PFSK-1 (cell line): ENCODE measurements around the gene CDKL1.

ENCODE experiments used
- FOXP2 ChIP-seq: optimal IDR thresholded peaks from 2 replicates; pipeline ENCODE3; 2011; ENCODE audit warnings: borderline replicate concordance, control low read depth, inconsistent platforms; ENCODE audit not compliant: insufficient read depth; ENCODE audit errors: extremely low read length, extremely low read depth
- POLR2AphosphoS5 ChIP-seq: IDR thresholded peaks from 2 replicates; pipeline ENCODE4 v1.6.1; 2012; ENCODE audit warnings: low read depth, mild to moderate bottlenecking, control low read depth, low read length, moderate library complexity
- REST ChIP-seq, 2 experiments: IDR thresholded peaks; 2 replicates each; pipeline versions ENCODE4 v1.6.1 to v1.8.0; 2011 to 2012; ENCODE audit warnings: low read depth in 2 of 2, low read length in 2 of 2, control low read depth in 1 of 2, inconsistent platforms in 1 of 2, mild to moderate bottlenecking in 1 of 2, moderate library complexity in 1 of 2; ENCODE audit not compliant: insufficient read depth in 1 of 2
- SIN3A ChIP-seq: IDR thresholded peaks from 2 replicates; pipeline ENCODE4 v1.6.1; 2012; ENCODE audit warnings: mild to moderate bottlenecking, low read length, moderate library complexity, borderline replicate concordance; ENCODE audit not compliant: insufficient read depth
- TAF1 ChIP-seq: IDR thresholded peaks from 2 replicates; pipeline ENCODE4 v1.6.1; 2012; ENCODE audit warnings: low read length, control low read depth, borderline replicate concordance; ENCODE audit not compliant: insufficient read depth

The CDKL1 gene

GRCh38 chr14:50331596-50331995 is 65.1 kb downstream of the CDKL1 start:
- TF ChIP-seq TAF1, result no peak
- no peak for TF ChIP-seq POLR2AphosphoS5
- no peak for TF ChIP-seq REST (IDR thresholded peaks at IDR 0.05; ENCODE audit: insufficient read depth in 1 of 2, low read depth in 2 of 2, low read length in 2 of 2)

- no peak for TF ChIP-seq POLR2AphosphoS5
- no peak for TF ChIP-seq TAF1
- no peak for TF ChIP-seq REST (IDR thresholded peaks at IDR 0.05; ENCODE audit: insufficient read depth in 1 of 2, low read depth in 2 of 2, low read length in 2 of 2)
- no peak for TF ChIP-seq FOXP2
- TF ChIP-seq SIN3A, result no peak
Measured at GRCh38 chr14:50321009-50321660, 75.5 kb downstream of the CDKL1 start.

GRCh38 chr14:50320283-50320682 is 76.4 kb downstream of the CDKL1 start:
- TF ChIP-seq POLR2AphosphoS5, result no peak
- no peak for TF ChIP-seq TAF1
- no peak for TF ChIP-seq REST (IDR thresholded peaks at IDR 0.05; ENCODE audit: insufficient read depth in 1 of 2, low read depth in 2 of 2, low read length in 2 of 2)
- no peak for TF ChIP-seq FOXP2
- no peak for TF ChIP-seq SIN3A

- TF ChIP-seq TAF1 (no peak), POLR2AphosphoS5 (no peak), REST (IDR thresholded peaks at IDR 0.05; ENCODE audit: insufficient read depth in 1 of 2, low read depth in 2 of 2, low read length in 2 of 2) (no peak), SIN3A (no peak), FOXP2 (no peak)
Measured at GRCh38 chr14:50319721-50320120, 77.0 kb downstream of the CDKL1 start.

GRCh38 chr14:50319293-50319692 is 77.4 kb downstream of the CDKL1 start:
- TF ChIP-seq SIN3A (no peak), POLR2AphosphoS5 (no peak), REST (IDR thresholded peaks at IDR 0.05; ENCODE audit: insufficient read depth in 1 of 2, low read depth in 2 of 2, low read length in 2 of 2) (no peak), FOXP2 (no peak), TAF1 (no peak)
